H1 (cell line): ENCODE data around the gene SNX17. TPM values are rescaled to one million over a fixed set of nuclear protein-coding genes. Genes with fewer than 3 reads are reported as not detected.
A peak's percentile ranks its signal among the peaks of the same experiment; 100 is the strongest.

Source experiments
- CTCF ChIA-PET: fragments of 300-600 bp; sonication (Branson Sonifier 250); formaldehyde crosslinking; loops from one replicate; lab custom pipeline; 2021; ENCODE audit not compliant: partially characterized antibody; lab: Charles Lee
- POLR2A ChIA-PET: fragments of 300-600 bp; sonication (Branson Sonifier 250); formaldehyde crosslinking; loops from one replicate; lab custom pipeline; 2021; ENCODE audit warnings: inconsistent platforms; ENCODE audit not compliant: partially characterized antibody; lab: Charles Lee
- DNase-seq, 2 experiments: peaks; one replicate each; pipeline versions ENCODE4 v3.0.0 to v3.0.0-alpha.2; 2010 to 2022; ENCODE audit warnings: low spot score in 2 of 2, low read depth in 1 of 2, mixed read lengths in 1 of 2
- FAIRE-seq: peaks from 2 replicates; lab custom pipeline; 2011; peaks lifted over from hg19 to GRCh38; lab: Jason Lieb, UNC
- H2AFZ ChIP-seq: 2 replicates; pipeline ENCODE4 v1.8.1; 2012; ENCODE audit warnings: low read length, inconsistent platforms
- H2AK5ac ChIP-seq: 2 replicates; pipeline ENCODE4 v1.6.1; 2013; ENCODE audit warnings: low read depth, low read length
- H2BK120ac ChIP-seq: replicated peaks from 2 replicates; pipeline ENCODE3; 2013; ENCODE audit warnings: low read depth, low read length, inconsistent platforms
- H2BK12ac ChIP-seq: 2 replicates; pipeline ENCODE4 v1.6.1; 2013; ENCODE audit warnings: low read depth, low read length
- H2BK15ac ChIP-seq: 2 replicates; pipeline ENCODE4 v1.6.1; 2013; ENCODE audit warnings: low read length
- H2BK20ac ChIP-seq: 2 replicates; pipeline ENCODE4 v1.6.1; 2013; ENCODE audit warnings: low read length
- H2BK5ac ChIP-seq: 2 replicates; pipeline ENCODE4 v1.6.1; 2013; ENCODE audit warnings: low read depth, low read length
- H3K14ac ChIP-seq: 2 replicates; pipeline ENCODE4 v1.6.1; 2013; ENCODE audit warnings: inconsistent platforms; ENCODE audit not compliant: insufficient read length
- H3K18ac ChIP-seq: 2 replicates; pipeline ENCODE4 v1.6.1; 2013; ENCODE audit warnings: low read length; ENCODE audit errors: extremely low read depth
- H3K23ac ChIP-seq: 2 replicates; pipeline ENCODE4 v1.6.1; 2013; ENCODE audit warnings: inconsistent platforms; ENCODE audit not compliant: insufficient read length
- H3K23me2 ChIP-seq: 2 replicates; pipeline ENCODE4 v1.6.1; 2013; ENCODE audit warnings: low read depth, low read length
- H3K27ac ChIP-seq: 2 replicates; pipeline ENCODE4 v1.6.1; 2011; ENCODE audit warnings: low read depth, low read length, inconsistent platforms
- H3K27me3 ChIP-seq, 4 experiments: replicated peaks in 1 of 4; 1 replicate in 1 of 4; 2 replicates in 3 of 4; pipeline versions ENCODE4 v1.6.1 to v1.8.1; 2011 to 2013; ENCODE audit warnings: low read length in 3 of 4, mild to moderate bottlenecking in 3 of 4, inconsistent platforms in 2 of 4, mixed read lengths in 2 of 4, moderate library complexity in 1 of 4; ENCODE audit not compliant: control insufficient read depth in 3 of 4, insufficient read depth in 3 of 4; ENCODE audit errors: extremely low read depth in 1 of 4
- H3K36me3 ChIP-seq, 4 experiments: 2 replicates each; pipeline versions ENCODE4 v1.6.1 to v1.8.1; 2011 to 2013; ENCODE audit warnings: mild to moderate bottlenecking in 4 of 4, low read length in 3 of 4, moderate library complexity in 2 of 4, control low read depth in 1 of 4, inconsistent platforms in 1 of 4; ENCODE audit not compliant: insufficient read depth in 4 of 4, control insufficient read depth in 2 of 4
- H3K4ac ChIP-seq: replicated peaks from 2 replicates; pipeline ENCODE3; 2013; ENCODE audit warnings: low read length, low read depth, mixed read lengths, inconsistent platforms; ENCODE audit not compliant: insufficient read length
- H3K4me1 ChIP-seq, 4 experiments: replicated peaks in 1 of 4; 1 replicate in 1 of 4; 2 replicates in 3 of 4; pipeline versions ENCODE4 v1.6.1 to v1.8.1; 2011 to 2013; ENCODE audit warnings: low read length in 3 of 4, inconsistent platforms in 2 of 4, mixed read lengths in 1 of 4; ENCODE audit not compliant: insufficient read depth in 4 of 4, control insufficient read depth in 3 of 4
- H3K4me2 ChIP-seq, 2 experiments: 2 replicates each; pipeline versions ENCODE4 v1.6.1 to v1.8.1; 2011 to 2013; ENCODE audit warnings: low read depth in 2 of 2, low read length in 2 of 2, control low read depth in 1 of 2, inconsistent platforms in 1 of 2, mild to moderate bottlenecking in 1 of 2; ENCODE audit not compliant: insufficient read depth in 1 of 2
- H3K4me3 ChIP-seq, 4 experiments: fragments of 200-600, 300-600 bp in 1 of 4; sonication (generic), shearing (Covaris generic), sonication (Bioruptor Twin) in 1 of 4; 2 replicates each; pipeline versions ENCODE4 v1.5.1 to v1.8.1; 2011 to 2016; ENCODE audit warnings: low read length in 4 of 4, low read depth in 3 of 4, control low read depth in 2 of 4, inconsistent platforms in 2 of 4, mild to moderate bottlenecking in 2 of 4, mixed read lengths in 1 of 4, moderate library complexity in 1 of 4; ENCODE audit not compliant: insufficient read depth in 2 of 4; ENCODE audit errors: extremely low read depth in 1 of 4
- H3K56ac ChIP-seq: replicated peaks from 2 replicates; pipeline ENCODE3; 2013; ENCODE audit warnings: low read depth, mild to moderate bottlenecking, mixed read lengths, low read length, inconsistent platforms; ENCODE audit not compliant: insufficient read length
- H3K79me1 ChIP-seq: 2 replicates; pipeline ENCODE4 v1.6.1; 2013; ENCODE audit warnings: low read depth, low read length, control low read depth
- H3K79me2 ChIP-seq, 2 experiments: 2 replicates each; pipeline versions ENCODE4 v1.6.1 to v1.8.1; 2012 to 2013; ENCODE audit warnings: low read length in 2 of 2, mild to moderate bottlenecking in 2 of 2, inconsistent platforms in 1 of 2; ENCODE audit not compliant: insufficient read depth in 2 of 2, control insufficient read depth in 1 of 2
- H3K9ac ChIP-seq, 4 experiments: replicated peaks in 1 of 4; 1 replicate in 1 of 4; 2 replicates in 3 of 4; pipeline versions ENCODE4 v1.6.1 to v1.8.1; 2011 to 2013; ENCODE audit warnings: low read depth in 3 of 4, low read length in 3 of 4, control low read depth in 2 of 4, mild to moderate bottlenecking in 2 of 4, moderate library complexity in 2 of 4, inconsistent platforms in 1 of 4; ENCODE audit errors: extremely low read depth in 1 of 4
- H3K9me3 ChIP-seq, 2 experiments: 2 replicates each; pipeline versions ENCODE4 v1.6.1 to v1.8.1; 2012 to 2013; ENCODE audit warnings: mild to moderate bottlenecking in 2 of 2, moderate library complexity in 2 of 2, control low read depth in 1 of 2, inconsistent platforms in 1 of 2, low read depth in 1 of 2, low read length in 1 of 2, mixed read lengths in 1 of 2; ENCODE audit not compliant: insufficient read depth in 2 of 2
- H4K20me1 ChIP-seq, 2 experiments: replicated peaks in 1 of 2; 2 replicates each; pipeline versions ENCODE3 to v1.8.1; 2011 to 2013; ENCODE audit warnings: inconsistent platforms in 2 of 2, low read length in 2 of 2, mild to moderate bottlenecking in 1 of 2; ENCODE audit not compliant: insufficient read depth in 2 of 2, control insufficient read depth in 1 of 2
- H4K5ac ChIP-seq: 2 replicates; pipeline ENCODE4 v1.6.1; 2013; ENCODE audit warnings: low read length, low read depth, mixed read lengths, inconsistent platforms; ENCODE audit not compliant: insufficient read length
- H4K8ac ChIP-seq: 2 replicates; pipeline ENCODE4 v1.8.0; 2013; ENCODE audit warnings: mild to moderate bottlenecking, moderate library complexity, low read length, inconsistent platforms; ENCODE audit not compliant: insufficient read depth; ENCODE audit errors: extremely low read depth
- H4K91ac ChIP-seq: replicated peaks from 2 replicates; pipeline ENCODE3; 2013; ENCODE audit warnings: low read length, mixed read lengths, inconsistent platforms; ENCODE audit not compliant: insufficient read length
- BCL11A ChIP-seq, 2 experiments: IDR thresholded peaks; one replicate each; pipeline ENCODE4 v1.6.1; 2011; ENCODE audit warnings: low read depth in 2 of 2, low read length in 2 of 2, mild to moderate bottlenecking in 2 of 2
- CREB1 ChIP-seq: IDR thresholded peaks from 2 replicates; pipeline ENCODE4 v1.6.1; 2012; ENCODE audit warnings: inconsistent platforms
- EGR1 ChIP-seq: IDR thresholded peaks from 2 replicates; pipeline ENCODE4 v1.6.1; 2011; ENCODE audit warnings: low read depth, low read length, borderline replicate concordance
- HDAC6 ChIP-seq: IDR thresholded peaks from one replicate; pipeline ENCODE4 v1.7.1; 2012; ENCODE audit warnings: low read depth, mild to moderate bottlenecking, inconsistent platforms, low read length, moderate library complexity
- RAD21 ChIP-seq, 2 experiments: IDR thresholded peaks in 1 of 2; conservative IDR thresholded peaks in 1 of 2; 2 replicates each; pipeline ENCODE4 v1.6.1; 2011; ENCODE audit warnings: low read depth in 2 of 2, low read length in 2 of 2, improper control_type of control experiment in 1 of 2, inconsistent platforms in 1 of 2, mild to moderate bottlenecking in 1 of 2, moderate library complexity in 1 of 2
- RBBP5 ChIP-seq: IDR thresholded peaks from 2 replicates; pipeline ENCODE4 v1.7.1; 2012; ENCODE audit warnings: low read depth, mild to moderate bottlenecking, inconsistent platforms, low read length, moderate library complexity, borderline replicate concordance
- RNF2 ChIP-seq: fragments of 200-900, 300-1000 bp; sonication (generic); IDR thresholded peaks from 2 replicates; pipeline ENCODE4 v1.7.1; 2016; ENCODE audit warnings: borderline replicate concordance, low read depth, mild to moderate bottlenecking, antibody characterized with exemption, low read length; ENCODE audit not compliant: poor library complexity, severe bottlenecking; ENCODE audit errors: missing control alignments
- TBP ChIP-seq: IDR thresholded peaks from 2 replicates; pipeline ENCODE4 v1.6.1; 2011; ENCODE audit warnings: low read depth, low read length, improper control_type of control experiment
- USF2 ChIP-seq: IDR thresholded peaks from 2 replicates; pipeline ENCODE4 v1.6.1; 2011; ENCODE audit warnings: low read length, improper control_type of control experiment
- WGBS, 2 experiments: shearing (Covaris generic) in 1 of 2; methylation state at CpG; one replicate each; pipeline versions ENCODE4 v1.1.6 to v1.1.7; 2013 to 2015; ENCODE audit warnings: low lambda C conversion rate in 2 of 2, mixed read lengths in 2 of 2, inconsistent platforms in 1 of 2, low coverage in 1 of 2, missing lambda C conversion rate in 1 of 2; ENCODE audit not compliant: insufficient replicate concordance in 2 of 2, insufficient coverage in 1 of 2, insufficient read length in 1 of 2; ENCODE audit errors: extremely low coverage in 1 of 2, missing lambda C conversion rate in 1 of 2; 5-methylcytosine and 5-hydroxymethylcytosine counted together
- polyA plus RNA-seq, 7 experiments: library from polyadenylated mRNA; depleted of rRNA in 3 of 7; stranded (reverse) in 5 of 7; unstranded in 2 of 7; fragments of >200 nt in 5 of 7; fragments of 200-250 nt in 2 of 7; gene quantifications; 1 replicate in 5 of 7; 2 replicates in 1 of 7; 4 replicates in 1 of 7; pipeline versions ENCODE4 v1.2.1 to v1.2.3, GENCODE V29; 2011 to 2013; ENCODE audit warnings: missing spikeins in 2 of 7, mixed read lengths in 2 of 7
- total RNA-seq: library from RNA; stranded (reverse); fragmentation: NEBNext Ultra II Directional; extraction: Animal tissue kit (Norgen Biotek cat#: 25700); gene quantifications from 2 replicates; pipeline ENCODE4 v1.2.1, GENCODE V29; 2021

The SNX17 gene
- total and polyA plus RNA-seq, 2 of the 8 experiments (the other 6 are each of a cell fraction or from before 2014, with no cell fraction given): 54.9 to 66.2 TPM

- POLR2A ChIA-PET: interaction anchor here (0.9 to 9.5 kb wide), 14 partner anchors 9 to 116 kb away, joined by 3 to 135 read pairs (median 4); partner anchors contain the start of genes EIF2B4, MPV17, NRBP1 and PPM1G
- H3K79me2 ChIP-seq: peaks cover 11 to 81% of the 10 kb centered on the region in 2 experiments; a peak in 3 of 4 replicates
- H3K27ac ChIP-seq: no peak overlapping the region
- no peak for TF ChIP-seq RAD21 (IDR thresholded peaks at IDR 0.05 in 1 of 2, conservative IDR thresholded peaks at IDR 0.05 in 1 of 2; ENCODE audit: low read depth in 2 of 2, low read length in 2 of 2)
- no peak for TF ChIP-seq EGR1
- no peak for TF ChIP-seq HDAC6
- TF ChIP-seq RNF2: no peak
- no peak for TF ChIP-seq BCL11A (IDR thresholded peaks at IDR 0.05; ENCODE audit: low read depth in 2 of 2, low read length in 2 of 2)
- no peak for TF ChIP-seq USF2
- no peak for TF ChIP-seq TBP
- no peak for TF ChIP-seq RBBP5
- TF ChIP-seq CREB1: no peak
Measured at GRCh38 chr2:27353762-27354596, 16.4 kb upstream of the SNX17 start.

More at GRCh38 chr2:27353762-27354596, 16.4 kb upstream of the SNX17 start:
- Histone ChIP-seq H3K18ac (no peak overlapping the region), H3K36me3 (peaks cover 0 to 5% (median 3%) of the 10 kb centered on the region in 4 experiments; a peak in 3 of 8 replicates), H3K79me1 (no peaks in the 10 kb centered on the region; the same call in 1 of the 2 replicates), H2BK120ac (no peak overlapping the region), H3K23me2 (no peaks in the 10 kb centered on the region), H2AK5ac (peak overlapping the region; percentile 71; the same call in 1 of the 2 replicates), H4K5ac (no peak overlapping the region), H3K4me1 (peaks cover 0 to 12% (median 4%) of the 10 kb centered on the region in 4 experiments; a peak in 4 of 7 replicates), H3K27me3 (no peaks in the 10 kb centered on the region), H4K91ac (no peak overlapping the region), H3K4me2 (peak overlapping the region; percentile 31 to 62; a peak in 3 of 4 replicates), H3K4me3 (no peak overlapping the region), H3K4ac (no peak overlapping the region), H3K14ac (no peak overlapping the region), H2BK12ac (no peak overlapping the region), H3K9ac (peak overlapping the region in 1 of 4 experiments; percentile 48; a peak in 2 of 7 replicates), H4K20me1 (peaks cover 3% of the 10 kb centered on the region in 2 experiments), H2BK15ac (no peak overlapping the region), H3K9me3 (no peaks in the 10 kb centered on the region), H3K23ac (no peak overlapping the region), H4K8ac (no peak overlapping the region), H2AFZ (no peak overlapping the region), H2BK20ac (no peak overlapping the region), H2BK5ac (no peak overlapping the region), H3K56ac (no peak overlapping the region)
- CTCF ChIA-PET: interaction anchor here (0.8 to 1.6 kb wide), 5 partner anchors 14 to 74 kb away, joined by 3 to 5 read pairs (median 4); partner anchors contain the start of genes EIF2B4 and SNX17
- WGBS, 2 experiments: 89% methylated on average over 7 of the region's 7 CpGs; no CpG with 5 or more reads in 1 of the 2 experiments
- FAIRE-seq (no peak), DNase-seq (no peak)
